Urothelium cell line (cell line): ENCODE measurements around the gene SYNPR.
A peak's percentile ranks its signal among the peaks of the same experiment; 100 is the strongest.

ENCODE experiments used
- DNase-seq: peaks from one replicate; pipeline ENCODE4 v3.0.0; 2011; ENCODE audit warnings: low spot score, mixed read lengths
- FAIRE-seq: peaks from 2 replicates; lab custom pipeline; 2011; peaks lifted over from hg19 to GRCh38; lab: Jason Lieb, UNC

Gene SYNPR

GRCh38 chr3:63303238-63303637 is 25.1 kb downstream of the SYNPR start:
- FAIRE-seq (no peak), DNase-seq (no peak)

- FAIRE-seq (no peak), DNase-seq (no peak)
These were observed 26.3 kb downstream of the SYNPR start for GRCh38 chr3:63304421-63304820.

DNA sequence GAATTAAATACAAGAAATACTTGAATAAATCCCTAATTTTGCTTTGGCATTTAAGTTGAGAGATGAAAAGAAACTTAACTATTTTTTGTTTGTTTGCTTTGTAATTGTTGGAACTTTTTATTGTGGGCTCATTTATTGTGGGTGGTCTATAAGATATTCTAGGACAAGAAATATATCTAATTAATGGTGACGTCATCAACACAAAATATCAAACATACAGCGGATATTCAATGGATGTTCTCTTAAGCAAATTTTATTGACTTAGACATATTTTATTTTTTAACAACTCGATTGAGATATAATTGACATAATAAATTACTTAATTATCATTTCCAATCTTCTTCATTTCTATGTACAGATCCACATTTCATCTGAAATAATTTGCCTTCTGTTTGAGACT is 30.0 kb downstream of the SYNPR start:
- FAIRE-seq (no peak), DNase-seq (no peak)

DNA sequence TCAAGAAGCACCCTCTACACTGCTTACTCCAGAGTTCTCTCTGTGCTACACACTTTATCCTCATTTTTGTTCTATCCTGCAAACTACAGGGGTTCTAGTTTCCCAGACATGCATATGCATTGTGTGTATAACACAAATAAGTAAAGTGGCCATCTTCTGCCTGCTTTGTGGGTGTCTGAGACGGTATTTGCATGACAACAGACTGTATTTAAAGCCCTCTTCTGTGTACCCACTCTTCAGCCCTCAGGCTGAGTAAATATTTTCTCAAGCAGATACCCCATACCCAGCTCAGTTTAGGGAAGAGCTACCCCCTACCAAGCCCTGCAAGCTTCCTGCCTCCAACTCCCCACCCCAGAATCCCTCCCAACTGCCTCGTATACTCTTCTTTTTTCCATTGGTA is 31.7 kb downstream of the SYNPR start:
- FAIRE-seq (no peak), DNase-seq (no peak)

GRCh38 chr3:63323766-63324165 is 45.7 kb downstream of the SYNPR start:
- no peak for FAIRE-seq
- DNase-seq, result no peak

DNA sequence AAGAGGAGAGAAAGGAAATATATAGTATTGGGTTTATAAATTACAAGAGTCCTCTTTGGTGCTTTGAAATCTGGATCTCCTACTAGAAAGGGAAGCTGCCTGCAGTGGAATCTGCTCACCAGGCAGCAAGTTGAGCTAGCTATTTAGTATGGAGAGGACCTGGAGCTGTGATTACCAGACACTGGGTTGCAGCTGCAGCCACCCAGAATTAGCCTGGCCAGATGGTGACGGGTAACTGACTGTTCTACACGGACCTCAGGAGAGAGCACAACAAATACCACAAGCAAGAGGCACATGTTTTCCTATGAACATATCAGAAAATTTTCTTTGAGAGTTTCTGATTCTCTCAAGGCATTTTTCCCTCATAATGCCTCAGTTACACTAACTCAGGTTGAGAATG is 46.5 kb downstream of the SYNPR start:
- FAIRE-seq, result no peak
- DNase-seq, result no peak

- FAIRE-seq (no peak), DNase-seq (no peak)
These were observed 47.3 kb downstream of the SYNPR start for GRCh38 chr3:63325386-63325785.

GRCh38 chr3:63328365-63328764 is 50.3 kb downstream of the SYNPR start:
- FAIRE-seq (no peak), DNase-seq (no peak)

DNA sequence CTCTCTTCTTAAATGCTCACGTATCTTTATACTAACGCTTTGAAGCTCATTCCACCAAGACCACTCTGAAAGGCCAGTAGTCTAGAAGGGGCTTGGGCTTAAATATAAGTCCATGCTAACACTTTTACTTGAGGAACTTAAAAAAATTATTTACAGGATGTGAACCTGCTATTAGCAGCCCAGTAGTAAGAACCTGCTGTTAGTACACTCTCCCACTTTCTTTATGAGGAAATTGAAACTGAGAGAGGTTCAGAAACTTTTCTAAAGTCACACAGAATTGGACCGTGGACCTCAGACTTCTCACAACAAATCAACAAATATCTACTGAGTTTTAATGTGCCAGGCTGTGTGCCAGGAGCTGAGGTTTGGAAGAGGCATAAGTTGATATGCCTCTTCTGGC is 53.4 kb downstream of the SYNPR start:
- DNase-seq, result no peak

GRCh38 chr3:63333815-63334214 is 55.7 kb downstream of the SYNPR start:
- DNase-seq, result no peak

More for the DNA sequence above, 53.4 kb downstream of the SYNPR start:
- FAIRE-seq, result no peak

DNA sequence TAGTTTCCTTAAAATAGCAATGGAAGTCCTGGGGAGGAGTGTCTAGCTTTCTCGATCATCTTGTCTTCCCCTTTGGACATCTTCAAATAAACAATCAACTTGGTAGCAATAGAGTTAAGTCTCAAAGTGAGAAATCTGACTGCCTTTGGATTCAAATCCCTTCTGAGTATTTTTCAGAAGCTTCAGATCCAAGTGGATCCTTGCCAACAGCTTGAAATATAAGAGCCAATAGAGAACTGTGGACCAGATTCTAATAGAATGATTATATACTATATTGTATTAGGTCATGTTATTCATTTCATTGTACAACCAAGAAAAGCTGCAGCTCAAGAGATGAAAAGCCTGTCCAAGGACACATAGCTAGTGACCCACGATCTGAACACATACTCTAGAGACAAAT is 60.2 kb downstream of the SYNPR start:
- no peak for FAIRE-seq
- no peak for DNase-seq

More at GRCh38 chr3:63333815-63334214, 55.7 kb downstream of the SYNPR start:
- no peak for FAIRE-seq

GRCh38 chr3:63343674-63344073 is 65.6 kb downstream of the SYNPR start:
- DNase-seq (peak; percentile 84), FAIRE-seq (no peak)

DNA sequence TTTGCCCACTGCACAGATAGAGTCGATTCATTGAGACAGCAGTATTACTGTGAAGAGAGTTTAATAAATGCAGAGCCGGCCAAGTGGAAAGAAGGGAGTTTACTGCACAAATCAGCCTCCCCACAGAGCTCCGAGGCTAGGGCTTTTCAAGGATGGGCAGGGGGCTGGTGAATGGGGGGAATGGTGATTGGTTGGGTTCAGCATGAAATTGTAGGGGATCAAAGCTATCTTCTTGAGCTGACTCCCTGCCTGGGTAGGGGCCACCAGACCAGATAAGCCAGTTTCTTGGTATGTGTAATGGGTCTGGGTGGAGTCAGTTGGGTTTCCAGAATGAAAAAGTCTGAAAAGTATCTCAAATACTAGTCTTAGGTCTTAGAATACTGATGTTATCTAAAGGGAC is 66.6 kb downstream of the SYNPR start:
- FAIRE-seq (no peak), DNase-seq (no peak)

DNA sequence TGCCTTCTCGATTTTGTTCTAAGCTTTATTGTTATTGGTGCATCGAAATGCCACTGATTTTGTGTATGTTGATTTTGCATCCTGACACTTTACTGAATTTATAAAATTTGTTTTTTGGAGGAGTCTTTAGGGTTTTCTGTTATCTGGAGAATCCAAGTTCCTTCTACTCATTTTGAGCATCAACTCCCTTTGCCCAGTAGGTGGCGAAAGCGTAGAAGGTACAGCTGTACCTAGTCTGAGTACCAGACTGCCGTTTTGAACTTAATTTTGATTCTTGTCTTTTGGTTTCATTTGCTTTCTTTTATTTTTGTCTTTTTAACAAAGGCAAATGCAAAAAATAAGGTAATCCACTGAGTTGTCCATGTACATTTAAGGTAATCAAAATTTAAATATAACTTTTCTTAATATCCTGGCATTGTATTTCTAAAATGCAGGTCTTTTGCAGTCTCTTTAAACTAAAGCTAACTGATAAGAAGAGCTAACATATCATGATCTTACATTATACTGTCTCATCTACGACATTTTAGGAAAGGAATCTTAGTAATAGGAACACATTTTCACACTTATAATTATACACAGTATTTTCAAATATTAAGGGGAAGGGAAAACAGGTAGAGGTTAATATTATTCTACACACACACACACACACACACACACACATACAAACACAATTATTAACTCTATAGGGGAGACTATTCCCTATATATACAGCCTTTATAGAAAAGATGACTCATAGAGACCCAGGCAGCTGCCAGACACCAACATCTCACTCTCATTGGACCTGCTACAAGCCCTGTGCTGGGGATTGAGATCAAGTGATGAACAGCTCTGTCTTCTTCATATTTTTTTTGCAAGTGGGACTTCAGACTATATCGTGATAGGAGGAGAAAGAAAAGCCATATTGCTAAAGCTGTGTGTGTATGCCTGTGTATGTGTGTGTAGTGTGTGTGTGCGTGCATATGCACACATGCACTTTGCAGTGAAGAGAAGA is 71.8 kb downstream of the SYNPR start:
- DNase-seq (peak; percentile 47), FAIRE-seq (no peak)

DNA sequence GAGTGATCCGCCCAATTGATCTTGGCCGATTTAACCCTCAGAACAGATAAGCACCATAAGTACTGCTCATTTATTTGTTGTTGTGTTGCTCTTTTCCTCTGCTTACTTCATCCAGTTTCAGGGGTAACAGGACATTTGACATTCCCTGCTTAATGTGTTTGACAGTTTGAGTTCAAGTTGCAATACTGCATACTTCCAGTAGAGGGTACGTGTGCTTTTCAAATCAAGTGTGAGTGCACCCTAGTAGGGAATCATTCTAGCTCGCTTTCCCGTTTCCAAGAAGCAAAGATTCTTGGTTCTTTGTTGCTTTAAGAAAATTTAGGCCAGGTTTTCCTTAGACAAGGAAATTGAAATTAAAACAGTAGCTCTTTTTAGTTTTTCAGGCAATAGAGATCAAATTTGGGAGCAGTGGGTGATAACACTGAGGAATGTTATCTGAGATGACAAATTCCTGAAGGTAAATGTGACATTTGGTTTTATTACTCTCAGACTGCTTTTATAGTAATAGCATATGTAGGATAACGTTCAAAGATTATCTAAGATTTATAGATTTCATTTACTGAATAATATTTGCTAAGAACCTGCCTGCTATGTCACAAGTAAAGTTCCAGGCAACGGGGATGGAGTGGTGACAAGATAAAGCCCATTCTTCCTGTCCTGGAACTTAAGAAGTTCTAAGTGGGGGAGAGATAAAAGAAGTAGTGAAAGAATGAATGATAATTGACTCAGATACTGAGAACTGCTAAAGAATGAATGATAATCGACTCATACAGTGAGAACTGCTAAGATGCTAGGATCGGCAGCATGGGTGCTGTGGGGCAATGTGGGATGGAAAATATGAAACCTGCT is 73.3 kb downstream of the SYNPR start:
- DNase-seq, result peak; percentile 42
- FAIRE-seq, result peak; percentile 52

DNA sequence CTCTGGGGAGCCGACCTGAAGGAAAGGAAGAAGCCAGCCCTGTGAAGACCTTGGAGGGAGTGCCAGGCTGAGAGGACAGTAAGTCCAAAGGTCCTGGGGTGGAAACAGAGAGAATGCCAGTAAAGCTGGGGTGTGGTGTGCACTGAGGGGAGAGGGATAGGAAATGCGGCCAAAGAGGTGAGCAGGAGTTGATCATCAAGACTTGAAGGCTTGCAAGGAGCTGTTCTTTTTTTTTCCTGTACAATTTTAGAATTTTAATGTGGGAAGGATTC is 73.8 kb downstream of the SYNPR start:
- no peak for DNase-seq
- no peak for FAIRE-seq

GRCh38 chr3:63353383-63353782 is 75.3 kb downstream of the SYNPR start:
- DNase-seq, result peak; percentile 52
- FAIRE-seq, result peak; percentile 55

GRCh38 chr3:63354160-63354559 is 76.1 kb downstream of the SYNPR start:
- no peak for FAIRE-seq

GRCh38 chr3:63355809-63356208 is 77.7 kb downstream of the SYNPR start:
- DNase-seq (no peak), FAIRE-seq (no peak)

More at GRCh38 chr3:63354160-63354559, 76.1 kb downstream of the SYNPR start:
- DNase-seq, result peak; percentile 29

DNA sequence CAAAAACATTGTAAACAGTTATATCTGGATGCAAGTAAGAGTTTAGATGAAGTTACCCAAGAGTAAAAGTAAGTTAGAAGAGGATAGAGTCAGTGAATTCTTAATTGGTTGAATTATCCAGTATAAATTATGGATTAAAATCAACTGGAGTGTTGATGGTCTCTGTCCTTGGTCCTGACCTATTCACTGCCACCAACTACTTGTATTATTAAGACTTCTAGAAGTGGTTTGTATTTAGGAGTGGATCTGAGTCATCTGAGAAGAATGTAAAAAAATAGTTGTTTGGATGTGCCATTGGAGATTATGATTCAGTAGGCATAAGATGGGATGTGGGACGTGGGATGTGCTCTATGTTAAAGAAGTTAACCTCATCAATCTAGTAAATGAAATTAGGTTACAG is 86.4 kb downstream of the SYNPR start:
- FAIRE-seq (no peak), DNase-seq (peak; percentile 61)

- DNase-seq, result no peak
- no peak for FAIRE-seq
These were observed 86.8 kb downstream of the SYNPR start for GRCh38 chr3:63364910-63365309.

- FAIRE-seq (no peak), DNase-seq (no peak)
These were observed 87.6 kb downstream of the SYNPR start for GRCh38 chr3:63365671-63366070.
